Progenitor cell of endocrine pancreas (in vitro differentiated cells): ENCODE results near the gene AGTPBP1. TPM values are rescaled to one million over a fixed set of nuclear protein-coding genes. Genes with fewer than 3 reads are reported as not detected.
"Not testable (repeated sequence)": the region's sequence is repeated elsewhere in the genome, so short reads cannot be mapped to it uniquely, and the experiment has no call there.

ENCODE experiments used
- DNase-seq: peaks from one replicate; pipeline ENCODE4 v3.0.0; 2021; ENCODE audit warnings: low spot score; ENCODE audit not compliant: unreplicated experiment
- H3K27ac Mint-ChIP-seq: 2 replicates; pipeline ENCODE4 v1.8.0; 2021; ENCODE audit warnings: mild to moderate bottlenecking, moderate library complexity, mixed read lengths
- H3K27me3 Mint-ChIP-seq: 2 replicates; pipeline ENCODE4 v1.8.0; 2021; ENCODE audit warnings: mixed read lengths
- H3K36me3 Mint-ChIP-seq: 2 replicates; pipeline ENCODE4 v1.8.0; 2022; ENCODE audit warnings: mixed read lengths; ENCODE audit not compliant: insufficient read depth
- H3K4me1 Mint-ChIP-seq: 2 replicates; pipeline ENCODE4 v1.8.0; 2021; ENCODE audit warnings: low read depth, mixed read lengths
- H3K4me3 Mint-ChIP-seq: 2 replicates; pipeline ENCODE4 v1.8.0; 2021; ENCODE audit warnings: low read depth, mild to moderate bottlenecking, moderate library complexity, mixed read lengths
- H3K9me3 Mint-ChIP-seq: 2 replicates; pipeline ENCODE4 v1.8.0; 2021; ENCODE audit warnings: low read depth, mixed read lengths
- CTCF ChIP-seq: fragments of 200-600 bp; sonication (generic); IDR thresholded peaks from one replicate; pipeline ENCODE4 v1.5.0; 2021; ENCODE audit warnings: antibody characterized with exemption, mild to moderate bottlenecking; ENCODE audit not compliant: unreplicated experiment
- long read RNA-seq: library from polyadenylated mRNA; unstranded; transcript quantifications from one replicate; pipeline ENCODE4 v2.0.0, GENCODE V29; 2020
- total RNA-seq: library from RNA; stranded (reverse); gene quantifications from 2 replicates; pipeline ENCODE4 v1.2.1, GENCODE V29; 2021

Gene AGTPBP1
- 44.3 and 47.5 TPM in 2 replicates for total RNA-seq
- long read RNA-seq, full-length matches to known transcripts, result 5 of 28 reads
- long read RNA-seq, partial matches to known transcripts, result 12 of 28 reads
- long read RNA-seq, other reads (novel, unspliced or antisense), result 11 of 28 reads

- Mint-ChIP-seq H3K9me3 (no peaks in the 10 kb centered on the region), H3K4me1 (peaks cover 23% of the 10 kb centered on the region), H3K27ac (peak within 1 kb of the TSS; percentile 95), H3K36me3 (no peaks in the 10 kb centered on the region), H3K4me3 (peak within 1 kb of the TSS; percentile 91), H3K27me3 (peaks cover 16% of the 10 kb centered on the region)
- DNase-seq, result peak; percentile 96
- no peak for TF ChIP-seq CTCF
Measured at GRCh38 chr9:85741875-85742596, at the start of gene AGTPBP1. Gene AGTPBP1 (minus strand): TSS chr9:85741954. CDS start chr9:85712533, 29,421 bp downstream.

DNA sequence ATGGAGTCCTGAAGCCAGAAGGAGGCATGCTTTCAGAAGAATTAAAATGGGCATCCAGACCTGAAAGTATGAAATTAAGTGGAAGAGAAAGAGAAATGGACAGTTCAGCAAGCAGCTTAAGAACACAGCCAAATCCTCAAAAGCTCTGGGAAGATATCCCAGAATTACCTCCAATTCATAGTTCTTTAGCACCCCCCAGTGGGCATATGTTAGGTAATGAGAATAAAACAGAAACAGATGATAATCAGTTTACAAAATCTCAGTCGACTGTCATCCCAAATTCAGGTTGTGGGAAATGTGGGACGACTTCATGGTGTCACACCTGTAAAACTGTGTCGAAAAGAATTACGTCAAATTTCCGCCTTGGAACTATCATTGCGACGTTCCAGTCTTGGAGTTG is 44.4 kb upstream of the AGTPBP1 start:
- DNase-seq, H3K27ac Mint-ChIP-seq, H3K27me3 Mint-ChIP-seq, H3K9me3 Mint-ChIP-seq, H3K4me3 Mint-ChIP-seq, H3K4me1 Mint-ChIP-seq, H3K36me3 Mint-ChIP-seq: not testable (repeated sequence)
- peak; percentile 38 for TF ChIP-seq CTCF

DNA sequence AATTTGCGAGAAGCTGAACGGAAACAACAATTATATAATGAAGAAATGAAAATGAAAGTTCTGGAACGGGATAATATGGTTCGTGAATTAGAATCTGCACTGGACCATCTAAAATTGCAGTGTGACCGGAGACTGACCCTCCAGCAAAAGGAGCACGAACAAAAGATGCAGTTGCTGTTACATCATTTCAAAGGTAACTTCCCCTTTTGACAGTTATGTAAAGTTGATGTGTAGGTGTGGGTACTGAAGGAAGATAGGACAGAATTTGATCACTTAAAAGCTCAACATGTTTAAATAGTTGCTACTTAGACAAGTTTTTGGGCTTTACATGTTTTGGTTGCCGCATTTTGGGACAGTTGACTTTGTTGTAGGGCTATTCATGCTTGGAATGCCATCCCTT is 32.1 kb upstream of the AGTPBP1 start:
- H3K36me3 Mint-ChIP-seq, H3K4me3 Mint-ChIP-seq, H3K9me3 Mint-ChIP-seq, H3K27me3 Mint-ChIP-seq, H3K27ac Mint-ChIP-seq, H3K4me1 Mint-ChIP-seq, DNase-seq: not testable (repeated sequence)

GRCh38 chr9:85761802-85762201 is 20.0 kb upstream of the AGTPBP1 start:
- not testable (repeated sequence) for H3K4me3 Mint-ChIP-seq, H3K36me3 Mint-ChIP-seq, H3K4me1 Mint-ChIP-seq, H3K27me3 Mint-ChIP-seq, H3K27ac Mint-ChIP-seq, H3K9me3 Mint-ChIP-seq, DNase-seq

DNA sequence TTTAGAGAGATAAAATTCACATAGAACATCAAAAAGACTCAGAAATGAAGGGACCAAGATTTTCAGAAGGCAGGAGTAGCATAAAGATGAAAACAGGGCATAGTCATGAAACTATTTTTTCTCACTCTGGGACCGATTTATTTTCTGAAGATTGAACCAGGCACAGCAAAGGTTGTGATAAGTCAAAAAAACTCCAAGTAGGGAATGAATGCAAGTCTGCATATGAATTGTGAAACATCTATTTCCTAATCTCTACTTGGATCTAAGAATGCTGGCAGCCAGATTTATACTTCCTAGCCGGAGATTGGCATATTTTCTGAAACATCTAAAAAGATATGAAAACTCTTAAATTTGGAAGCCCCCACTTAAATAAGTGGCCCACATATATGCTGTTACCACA is 16.0 kb upstream of the AGTPBP1 start:
- H3K4me3 Mint-ChIP-seq, H3K9me3 Mint-ChIP-seq, H3K4me1 Mint-ChIP-seq, DNase-seq, H3K36me3 Mint-ChIP-seq, H3K27ac Mint-ChIP-seq, H3K27me3 Mint-ChIP-seq: not testable (repeated sequence)

DNA sequence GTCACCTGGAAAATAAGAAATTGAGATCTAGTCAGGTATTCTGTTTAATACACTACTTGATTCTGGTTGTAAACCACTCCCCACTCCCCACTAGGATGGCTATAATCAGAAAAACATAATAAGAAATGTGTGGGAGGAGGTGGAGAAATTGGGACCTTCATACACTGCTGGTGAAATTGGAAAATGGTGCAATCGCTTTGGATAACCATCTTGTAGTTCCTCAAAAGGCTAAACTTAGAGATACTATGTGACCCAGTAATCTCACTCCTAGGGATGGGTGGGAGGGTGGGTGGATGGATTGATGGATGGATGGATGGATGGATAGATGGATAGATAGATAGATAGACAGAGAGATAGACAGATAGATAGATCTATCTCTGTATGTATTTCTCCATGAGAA is 14.5 kb upstream of the AGTPBP1 start:
- not testable (repeated sequence) for H3K4me1 Mint-ChIP-seq, H3K9me3 Mint-ChIP-seq, H3K27ac Mint-ChIP-seq, H3K27me3 Mint-ChIP-seq, H3K4me3 Mint-ChIP-seq, DNase-seq, H3K36me3 Mint-ChIP-seq

GRCh38 chr9:85746309-85746708 is 4.6 kb upstream of the AGTPBP1 start:
- DNase-seq, result no peak
- no peak for TF ChIP-seq CTCF
- peaks cover 14% of the 10 kb centered on the region for H3K4me1 Mint-ChIP-seq
- no peak overlapping the region for H3K4me3 Mint-ChIP-seq
- H3K9me3 Mint-ChIP-seq, result no peaks in the 10 kb centered on the region
- no peak overlapping the region for H3K27ac Mint-ChIP-seq
- no peaks in the 10 kb centered on the region for H3K36me3 Mint-ChIP-seq
- H3K27me3 Mint-ChIP-seq, result peaks cover 26% of the 10 kb centered on the region
